NCI-H460 (cell line): Measurements from ENCODE around the gene PAK2. TPM values are rescaled to one million over a fixed set of nuclear protein-coding genes. Genes with fewer than 3 reads are reported as not detected.
"Not testable (repeated sequence)": the region's sequence is repeated elsewhere in the genome, so short reads cannot be mapped to it uniquely, and the experiment has no call there.

ENCODE experiments used
- DNase-seq: peaks from one replicate; pipeline ENCODE4 v3.0.0-alpha.2; 2016; ENCODE audit warnings: low read depth; ENCODE audit errors: extremely low read depth
- polyA plus RNA-seq: library from polyadenylated mRNA; depleted of rRNA; stranded (reverse); fragments of >200 nt; gene quantifications from 2 replicates; pipeline ENCODE4 v1.2.3, GENCODE V29; 2014; cell fraction: nucleus; rRNA removed
- total RNA-seq: library from RNA; depleted of rRNA; stranded (reverse); fragments of >200 nt; shearing (Covaris generic); gene quantifications from 2 replicates; pipeline ENCODE4 v1.2.3, GENCODE V29; 2014; rRNA removed

The PAK2 gene
- total RNA-seq: 41.6 and 42.9 TPM in 2 replicates
- 9.2 and 14.8 TPM in 2 replicates for polyA plus RNA-seq

DNA sequence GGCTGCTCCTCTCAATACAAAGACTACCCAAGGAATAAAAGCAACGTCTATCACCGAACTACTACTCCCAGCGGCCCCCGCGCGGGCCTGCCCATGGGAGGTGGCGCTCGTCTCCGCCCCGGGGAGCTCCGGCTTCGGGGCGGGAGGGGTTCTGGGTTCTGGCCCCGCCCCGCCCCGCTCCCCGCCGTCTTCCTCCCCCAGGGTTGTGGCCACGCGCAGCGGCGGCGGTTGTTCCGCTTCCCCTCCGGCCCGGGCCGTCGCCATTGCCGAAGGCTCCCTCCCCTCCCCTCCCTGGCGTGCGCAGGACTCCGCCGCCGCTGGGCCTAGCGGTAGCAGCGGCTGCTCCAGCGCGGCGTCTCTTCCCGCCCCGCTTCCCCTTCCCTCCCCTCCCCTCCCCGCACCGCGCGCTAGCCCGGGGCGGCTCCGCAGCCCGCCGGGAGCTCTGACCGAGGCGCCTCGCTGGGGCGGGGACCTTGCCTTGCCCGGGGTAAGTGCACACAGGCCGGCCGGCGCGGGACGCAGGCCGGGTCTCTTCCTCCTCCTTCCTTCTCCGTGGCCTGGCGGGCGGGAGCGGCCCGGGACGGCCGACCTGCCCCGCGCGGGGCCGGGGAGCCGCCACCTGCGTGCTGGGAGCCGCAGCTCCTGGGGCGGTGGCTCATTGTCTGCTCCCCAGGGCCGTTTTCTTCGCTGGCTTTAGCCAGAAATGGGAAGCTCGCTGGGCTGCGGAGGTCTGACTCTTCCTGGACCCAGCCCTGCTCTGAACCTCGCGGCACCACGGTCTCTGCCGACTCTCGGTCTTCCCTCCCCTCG, at the start of gene PAK2:
Gene PAK2, plus strand, starts transcription at position 187 of the 810 bp plus-strand sequence. CDS start 42,790 bp downstream, outside the sequence.
- peak; percentile 79 for DNase-seq

- no peak for DNase-seq
Measured at GRCh38 chr3:196689941-196690660, 49.6 kb upstream of the PAK2 start.

DNA sequence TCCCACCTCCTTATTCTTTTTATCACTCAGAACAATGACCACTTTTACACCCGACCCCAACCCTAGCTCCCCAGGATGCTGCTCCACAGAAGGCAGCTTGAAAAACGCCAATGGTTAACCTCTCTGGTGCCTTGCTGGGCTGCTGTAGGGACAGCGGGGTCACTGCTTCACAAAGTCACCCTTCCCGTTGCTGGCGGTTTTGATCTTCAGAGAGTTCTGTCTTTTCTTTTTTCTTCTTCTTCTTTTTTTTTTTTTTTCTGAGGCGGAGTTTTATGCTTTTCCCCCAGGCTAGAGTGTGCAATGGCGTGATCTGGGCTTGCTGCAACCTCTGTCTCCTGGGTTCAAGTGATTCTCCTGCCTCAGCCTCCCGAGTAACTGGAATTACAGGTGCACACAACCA, 48.3 kb upstream of the PAK2 start:
- no peak for DNase-seq

DNA sequence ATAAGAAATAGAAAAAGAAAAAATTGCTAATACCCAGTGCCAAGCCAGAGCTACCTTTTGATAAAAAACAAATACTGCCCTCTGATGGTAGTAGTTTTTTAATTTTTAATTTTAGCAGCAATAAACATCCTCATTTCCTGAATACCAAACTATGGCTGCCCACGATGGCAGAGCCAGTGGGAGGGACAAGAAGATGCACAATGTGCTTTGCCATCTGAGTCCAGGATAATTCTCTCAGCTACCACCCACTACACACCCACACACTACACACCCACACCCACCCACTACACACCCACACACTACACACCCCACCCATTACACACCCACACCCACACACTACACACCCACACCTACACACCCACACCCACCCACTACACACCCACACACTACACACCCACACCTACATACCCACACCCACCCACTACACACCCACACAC, 45.4 kb upstream of the PAK2 start:
- DNase-seq: no peak

GRCh38 chr3:196694941-196695848, 44.5 kb upstream of the PAK2 start:
- no peak for DNase-seq

- no peak for DNase-seq
Measured at GRCh38 chr3:196695849-196696226, 43.8 kb upstream of the PAK2 start.

- DNase-seq: no peak
Measured at GRCh38 chr3:196697270-196697669, 42.4 kb upstream of the PAK2 start.

- DNase-seq: no peak
Measured at GRCh38 chr3:196699749-196700148, 39.9 kb upstream of the PAK2 start.

DNA sequence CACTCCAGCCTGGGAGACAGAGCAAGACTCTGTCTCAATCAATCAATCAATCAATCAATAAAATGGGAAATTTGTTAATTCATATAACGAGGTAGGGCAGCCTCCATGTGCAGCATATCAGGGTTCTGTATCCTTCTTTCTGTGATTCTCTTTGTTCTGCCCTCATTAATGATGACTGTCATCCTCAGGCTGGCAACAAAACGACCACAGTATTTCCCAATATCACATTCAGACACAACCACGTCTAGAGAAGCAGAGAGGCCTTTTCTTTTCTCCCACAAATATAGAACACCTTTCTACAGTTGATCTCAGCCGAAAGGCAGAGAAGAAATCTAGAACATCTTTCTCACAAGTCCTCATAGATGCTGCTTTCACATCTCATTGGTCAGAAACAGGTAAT, 38.9 kb upstream of the PAK2 start:
- DNase-seq: no peak

GRCh38 chr3:196706327-196706726, 33.3 kb upstream of the PAK2 start:
- no peak for DNase-seq

DNA sequence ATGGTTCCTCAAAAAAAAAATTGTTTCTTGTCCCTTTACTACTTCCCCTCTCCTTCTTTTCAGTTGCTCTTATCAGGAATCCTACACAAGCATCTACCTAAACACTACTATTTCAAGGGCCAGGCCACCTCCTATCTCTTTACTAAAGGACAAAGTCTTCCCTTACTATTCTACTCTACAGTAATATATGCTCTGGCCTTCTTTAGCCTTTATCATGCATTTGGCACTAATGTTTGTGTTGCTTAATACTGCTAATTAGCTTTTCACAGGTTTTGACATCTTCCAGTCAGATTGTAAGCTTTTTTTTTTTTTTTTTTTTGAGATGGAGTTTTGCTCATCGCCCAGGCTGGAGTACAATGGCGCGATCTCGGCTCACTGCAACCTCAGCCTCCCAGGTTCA, 32.9 kb upstream of the PAK2 start:
- no peak for DNase-seq

GRCh38 chr3:196707566-196707965, 32.1 kb upstream of the PAK2 start:
- DNase-seq: no peak

DNA sequence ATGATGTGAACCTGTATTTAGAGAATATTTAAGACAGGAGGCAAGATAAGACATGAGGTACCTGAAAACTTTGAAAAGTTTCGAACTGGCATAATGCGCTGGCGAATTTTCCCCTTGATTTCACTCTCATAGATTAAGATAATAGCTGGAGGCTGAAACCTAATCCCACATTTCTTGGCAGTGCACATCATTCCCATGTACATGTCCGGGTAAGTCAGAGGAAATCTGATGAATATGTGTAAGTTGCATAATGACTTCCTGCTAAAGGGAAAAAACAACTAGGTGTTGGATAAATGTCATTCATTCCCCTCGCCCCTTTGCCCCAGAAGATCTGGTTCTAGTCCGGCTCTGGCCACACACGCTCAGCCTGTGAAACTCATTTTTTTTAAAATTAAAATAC, 31.2 kb upstream of the PAK2 start:
- DNase-seq: peak; percentile 33

- DNase-seq: peak; percentile 64
Measured at GRCh38 chr3:196711838-196712513, 27.7 kb upstream of the PAK2 start, which contains the start of the genes CEP19 and PIGX. TSS of gene CEP19 (minus strand) at chr3:196712250. CDS start at chr3:196708657, 3,593 bp downstream. TSS of gene PIGX (plus strand) at chr3:196712377.

GRCh38 chr3:196712514-196713413, 26.9 kb upstream of the PAK2 start:
- peak; percentile 8 for DNase-seq

DNA sequence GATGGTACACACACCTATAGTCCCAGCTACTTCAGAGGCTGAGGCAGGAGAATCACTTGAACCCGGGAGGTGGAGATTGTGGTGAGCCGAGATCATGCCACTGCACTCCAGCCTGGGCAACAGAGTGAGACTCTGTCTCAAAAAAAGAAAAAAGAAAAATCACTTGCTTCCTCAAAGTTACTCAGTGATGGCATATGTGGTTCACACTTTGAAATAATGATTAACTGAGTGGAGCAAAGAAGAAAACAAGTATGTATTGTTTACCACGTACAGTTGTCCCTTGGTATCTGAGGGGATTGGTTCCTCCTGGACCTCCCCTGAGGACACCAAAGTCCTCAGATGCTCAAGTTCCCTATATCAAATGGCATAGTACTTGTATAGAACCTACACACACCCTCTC, 22.5 kb upstream of the PAK2 start:
- DNase-seq: not testable (repeated sequence)

GRCh38 chr3:196721097-196721496, 18.6 kb upstream of the PAK2 start:
- DNase-seq: no peak

DNA sequence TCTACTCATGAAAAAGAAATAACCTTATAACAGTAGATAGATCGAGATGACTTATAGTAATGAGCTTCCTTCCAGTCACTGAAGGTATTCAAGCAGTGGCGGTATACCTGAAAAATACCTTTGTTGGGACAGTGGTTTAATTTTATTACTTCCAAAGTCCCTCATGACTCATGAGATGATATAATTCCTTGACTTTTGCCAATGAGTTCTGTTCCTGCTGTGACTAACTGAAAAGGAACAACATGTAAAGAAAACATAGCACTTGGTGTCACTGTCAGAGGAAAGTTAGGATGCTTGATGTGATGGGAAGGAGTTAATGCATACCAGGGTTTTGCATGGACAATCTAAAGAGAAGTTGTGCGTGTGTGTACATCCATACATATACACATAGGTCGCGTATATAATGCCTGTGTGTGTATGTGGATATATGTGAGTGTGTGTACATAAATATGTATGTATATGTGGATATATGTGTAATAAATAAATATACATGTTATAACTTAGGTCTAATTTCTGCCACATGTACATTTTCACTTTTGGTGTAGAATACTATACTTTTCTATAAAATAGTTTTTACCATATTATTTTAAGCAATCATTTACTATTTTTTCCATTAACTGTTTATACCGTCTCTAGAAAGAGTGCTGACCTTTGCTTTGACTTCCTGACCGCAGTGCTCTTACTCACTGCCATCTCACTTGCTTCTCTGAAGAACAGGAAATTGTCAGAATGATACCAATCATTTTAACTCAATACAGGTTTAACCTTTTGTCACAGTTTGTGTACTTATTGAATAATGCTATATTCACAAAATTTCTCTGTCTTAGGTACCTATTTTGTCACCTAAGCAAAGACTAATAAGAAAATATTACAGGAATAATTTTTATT, 12.6 kb upstream of the PAK2 start:
- DNase-seq: no peak
